IMR-90 (cell line): ENCODE results near the gene RORB. TPM values are rescaled to one million over a fixed set of nuclear protein-coding genes. Genes with fewer than 3 reads are reported as not detected.

Experiments
- ATAC-seq: fragments of 200-7000 bp; cut with Tn5 transposase; 2 replicates; pipeline ENCODE4 v1.9.1; 2020; ENCODE audit warnings: low read depth, mild to moderate bottlenecking, moderate library complexity
- BruUV-seq: library from RNA; stranded (reverse); fragments of 400-500 nt; replicated peaks from 2 replicates; lab custom pipeline; 2021; lab: Mats Ljungman, UMichigan
- CTCF ChIA-PET: fragments of 300-600 bp; formaldehyde crosslinking; extraction: SDS; loops from one replicate; lab custom pipeline; 2021; ENCODE audit warnings: antibody characterized with exemption; lab: Yijun Ruan, JAX
- POLR2A ChIA-PET: fragments of 300-600 bp; sonication (Branson Sonifier 250); formaldehyde crosslinking; loops from one replicate; lab custom pipeline; 2022; ENCODE audit warnings: antibody characterized with exemption; ENCODE audit not compliant: unreplicated experiment; lab: Charles Lee
- DNase-seq: peaks from one replicate; pipeline ENCODE4 v3.0.0; 2013
- H2AFZ ChIP-seq: replicated peaks from 2 replicates; pipeline ENCODE3; 2013; ENCODE audit warnings: low read length, mild to moderate bottlenecking; ENCODE audit not compliant: poor library complexity
- H2AK5ac ChIP-seq: 2 replicates; pipeline ENCODE4 v1.6.1; 2013; ENCODE audit warnings: low read depth, low read length, inconsistent platforms
- H2AK9ac ChIP-seq: replicated peaks from 2 replicates; pipeline ENCODE3; 2013; ENCODE audit warnings: mild to moderate bottlenecking, low read depth, low read length, moderate library complexity; ENCODE audit not compliant: poor library complexity
- H2BK120ac ChIP-seq: 2 replicates; pipeline ENCODE4 v1.6.1; 2013; ENCODE audit warnings: low read depth, low read length, inconsistent platforms
- H2BK15ac ChIP-seq: 3 replicates; pipeline ENCODE4 v1.6.1; 2013; ENCODE audit warnings: low read depth, low read length, inconsistent platforms
- H2BK20ac ChIP-seq: 2 replicates; pipeline ENCODE4 v1.6.1; 2013; ENCODE audit warnings: low read depth, mild to moderate bottlenecking, inconsistent platforms, low read length, moderate library complexity
- H2BK5ac ChIP-seq: 2 replicates; pipeline ENCODE4 v1.6.1; 2013; ENCODE audit warnings: mild to moderate bottlenecking, low read depth, low read length, inconsistent platforms; ENCODE audit not compliant: poor library complexity, severe bottlenecking
- H3K14ac ChIP-seq: replicated peaks from 2 replicates; pipeline ENCODE4 v1.6.1; 2013; ENCODE audit warnings: low read depth, low read length, inconsistent platforms
- H3K18ac ChIP-seq: 2 replicates; pipeline ENCODE4 v1.6.1; 2013; ENCODE audit warnings: low read depth, low read length, control low read depth
- H3K23ac ChIP-seq: 2 replicates; pipeline ENCODE4 v1.6.1; 2013; ENCODE audit warnings: low read depth, low read length, inconsistent platforms
- H3K27ac ChIP-seq: 2 replicates; pipeline ENCODE4 v1.5.1; 2013; ENCODE audit warnings: mild to moderate bottlenecking, control low read depth, low read length; ENCODE audit not compliant: insufficient read depth
- H3K27me3 ChIP-seq: 2 replicates; pipeline ENCODE4 v1.6.1; 2013; ENCODE audit warnings: low read length; ENCODE audit not compliant: control insufficient read depth, insufficient read depth
- H3K36me3 ChIP-seq: 2 replicates; pipeline ENCODE4 v1.6.1; 2013; ENCODE audit warnings: low read length, mixed read lengths; ENCODE audit not compliant: control insufficient read depth, insufficient read depth
- H3K4ac ChIP-seq: 2 replicates; pipeline ENCODE4 v1.6.1; 2013; ENCODE audit warnings: low read depth, low read length, inconsistent platforms
- H3K4me1 ChIP-seq: 2 replicates; pipeline ENCODE4 v1.6.1; 2013; ENCODE audit warnings: low read length, mixed read lengths; ENCODE audit not compliant: control insufficient read depth, insufficient read depth
- H3K4me2 ChIP-seq: 2 replicates; pipeline ENCODE4 v1.6.1; 2013; ENCODE audit warnings: low read depth, mild to moderate bottlenecking, control low read depth, low read length, moderate library complexity
- H3K4me3 ChIP-seq: 2 replicates; pipeline ENCODE4 v1.5.1; 2013; ENCODE audit warnings: low read depth, mild to moderate bottlenecking, control low read depth, low read length, moderate library complexity; ENCODE audit not compliant: insufficient read depth
- H3K56ac ChIP-seq: 2 replicates; pipeline ENCODE4 v1.6.1; 2013; ENCODE audit warnings: low read length, inconsistent platforms; ENCODE audit not compliant: insufficient read depth; ENCODE audit errors: extremely low read depth
- H3K79me1 ChIP-seq, 2 experiments: 2 replicates each; pipeline ENCODE4 v1.6.1; 2013; ENCODE audit warnings: low read length in 2 of 2, inconsistent platforms in 1 of 2, low read depth in 1 of 2
- H3K9ac ChIP-seq: 2 replicates; pipeline ENCODE4 v1.6.1; 2013; ENCODE audit warnings: low read depth, low read length, control low read depth
- H3K9me1 ChIP-seq: 2 replicates; pipeline ENCODE4 v1.6.1; 2013; ENCODE audit warnings: low read length, inconsistent platforms; ENCODE audit not compliant: insufficient read depth
- H3K9me3 ChIP-seq: 2 replicates; pipeline ENCODE4 v1.6.1; 2013; ENCODE audit warnings: low read length; ENCODE audit not compliant: control insufficient read depth, insufficient read depth
- H4K20me1 ChIP-seq: 2 replicates; pipeline ENCODE4 v1.6.1; 2013; ENCODE audit warnings: low read length, inconsistent platforms; ENCODE audit not compliant: insufficient read depth
- H4K5ac ChIP-seq: 2 replicates; pipeline ENCODE4 v1.6.1; 2013; ENCODE audit warnings: mild to moderate bottlenecking, low read depth, low read length, control low read depth
- H4K8ac ChIP-seq, 2 experiments: 2 replicates each; pipeline ENCODE4 v1.6.1; 2013; ENCODE audit warnings: low read depth in 2 of 2, low read length in 2 of 2, control low read depth in 1 of 2, inconsistent platforms in 1 of 2
- H4K91ac ChIP-seq: 2 replicates; pipeline ENCODE4 v1.6.1; 2013; ENCODE audit warnings: low read depth, low read length, inconsistent platforms; ENCODE audit not compliant: insufficient read depth
- BHLHE40 ChIP-seq: fragments of 150-350 bp; IDR thresholded peaks from 2 replicates; pipeline ENCODE4 v1.6.1; 2016; ENCODE audit warnings: mild to moderate bottlenecking, low read depth, low read length
- CHD1 ChIP-seq: IDR thresholded peaks from 2 replicates; pipeline ENCODE4 v1.6.1; 2012; ENCODE audit warnings: low read depth, low read length, improper control_type of control experiment
- CTCF ChIP-seq: conservative IDR thresholded peaks from 2 replicates; pipeline ENCODE4 v1.5.1; 2012; ENCODE audit warnings: mild to moderate bottlenecking, low read depth, low read length, improper control_type of control experiment
- ELK1 ChIP-seq: fragments of 150-350 bp; IDR thresholded peaks from 2 replicates; pipeline ENCODE4 v1.6.1; 2016; ENCODE audit warnings: low read depth, mild to moderate bottlenecking, low read length, moderate library complexity, borderline replicate concordance
- FOS ChIP-seq: fragments of 150-350 bp; IDR thresholded peaks from 2 replicates; pipeline ENCODE4 v1.6.1; 2016; ENCODE audit warnings: low read depth, low read length
- MXI1 ChIP-seq: IDR thresholded peaks from 2 replicates; pipeline ENCODE4 v1.6.1; 2012; ENCODE audit warnings: low read depth, mild to moderate bottlenecking, low read length, moderate library complexity, borderline replicate concordance
- NFE2L2 ChIP-seq: fragments of 150-350 bp; IDR thresholded peaks from 2 replicates; pipeline ENCODE4 v1.6.1; 2016; ENCODE audit warnings: low read depth, mild to moderate bottlenecking, low read length
- POLR2A ChIP-seq: IDR thresholded peaks from 2 replicates; pipeline ENCODE4 v1.6.1; 2012; ENCODE audit warnings: mild to moderate bottlenecking, low read depth, low read length
- RCOR1 ChIP-seq: IDR thresholded peaks from 2 replicates; pipeline ENCODE4 v1.6.1; 2012; ENCODE audit warnings: mild to moderate bottlenecking, low read length, improper control_type of control experiment; ENCODE audit not compliant: insufficient replicate concordance
- SMC3 ChIP-seq: fragments of 150-350 bp; IDR thresholded peaks from 2 replicates; pipeline ENCODE4 v1.6.1; 2016; ENCODE audit warnings: low read depth, mild to moderate bottlenecking, antibody characterized with exemption, low read length, moderate library complexity
- WGBS, 2 experiments: methylation state at CpG; one replicate each; pipeline versions ENCODE4 v1.1.5 to v1.1.7; 2013; ENCODE audit warnings: missing lambda C conversion rate in 2 of 2; ENCODE audit not compliant: insufficient read length in 1 of 2; ENCODE audit errors: extremely low coverage in 2 of 2; 5-methylcytosine and 5-hydroxymethylcytosine counted together
- dilution Hi-C: fragments of 300-500 bp; cut with HindIII; formaldehyde crosslinking; loops from one replicate; pipeline ENCODE4 v1.14.3; 2018; ENCODE audit warnings: low sequenced_read_pairs; ENCODE audit not compliant: unreplicated experiment
- in situ Hi-C: fragments of 300-500 bp; cut with MboI; formaldehyde crosslinking; loops from 3 replicates; pipeline ENCODE4 v1.14.3; 2019; ENCODE audit warnings: low sequenced_read_pairs, inconsistent platforms, mixed read lengths
- intact Hi-C: fragments of 100-400 bp; cut with micrococcal nuclease; formaldehyde crosslinking; loops from 2 replicates; pipeline ENCODE4 v1.10.0; 2022
- polyA plus RNA-seq, 3 experiments: library from polyadenylated mRNA; depleted of rRNA; stranded (reverse); fragments of >200 nt; gene quantifications; 2 replicates each; pipeline ENCODE4 v1.2.3, GENCODE V29; 2012; ENCODE audit warnings: low replicate concordance in 1 of 3
- total RNA-seq: library from RNA; depleted of rRNA; stranded (reverse); fragments of >200 nt; gene quantifications from 2 replicates; pipeline ENCODE4 v1.2.3, GENCODE V29; 2012

RORB gene
- total and polyA plus RNA-seq, 2 of the 4 experiments (the other 2 are of a cell fraction): not detected

GRCh38 chr9:74497748-74498620 lies 849 bp downstream of the RORB start:
- Histone ChIP-seq H4K20me1 (no peaks in the 10 kb centered on the region), H2BK20ac (no peak overlapping the region), H3K9ac (no peak overlapping the region), H2AFZ (peak overlapping the region; percentile 63), H3K4ac (no peak overlapping the region), H3K18ac (no peak overlapping the region), H2AK9ac (no peak overlapping the region), H4K91ac (no peak overlapping the region), H3K4me2 (peak overlapping the region; percentile 79), H3K9me1 (no peaks in the 10 kb centered on the region), H2BK120ac (no peak overlapping the region), H3K14ac (no peak overlapping the region), H4K5ac (no peak overlapping the region), H3K79me1 (no peaks in the 10 kb centered on the region), H3K56ac (no peak overlapping the region), H2AK5ac (no peak overlapping the region), H3K4me1 (no peaks in the 10 kb centered on the region), H3K27me3 (peaks cover 34% of the 10 kb centered on the region), H3K36me3 (no peaks in the 10 kb centered on the region), H3K9me3 (no peaks in the 10 kb centered on the region), H2BK15ac (no peak overlapping the region), H3K27ac (no peak overlapping the region), H2BK5ac (no peak overlapping the region), H3K23ac (no peak overlapping the region), H3K4me3 (peak overlapping the region; percentile 52), H4K8ac (no peak overlapping the region)
- BruUV-seq: no TSS peak
- ATAC-seq (peak; percentile 16), DNase-seq (no peak)
- ChIA-PET POLR2A (no interaction called here), CTCF (no interaction called here)
- intact Hi-C loops: no loop called here
- WGBS, 2 experiments: 1% methylated on average over 46 of the region's 77 CpGs; no CpG with 5 or more reads in 1 of the 2 experiments
- in situ Hi-C loops: no loop called here
- TF ChIP-seq RCOR1 (no peak), NFE2L2 (no peak), MXI1 (no peak), BHLHE40 (no peak), ELK1 (no peak), CTCF (no peak), CHD1 (no peak), FOS (no peak), SMC3 (no peak), POLR2A (no peak)
- dilution Hi-C loops: no loop called here
